Right lobe of liver (tissue), 4 donors: Measurements from ENCODE around the gene APBB2.

Source experiments
- POLR2A ChIP-seq: fragments of 450-650 bp; IDR thresholded peaks from one replicate; pipeline ENCODE4 v1.6.1; 2017; ENCODE audit warnings: antibody characterized with exemption, mild to moderate bottlenecking
- TF ChIP-seq, protein P1 (sequence below), 4 donors: fragments of 200-600 bp in 3 of 4; fragments of 450-650 bp in 1 of 4; IDR thresholded peaks; one replicate each; pipeline versions ENCODE4 v1.5.1 to v1.8.0; 2016 to 2022; ENCODE audit warnings: antibody characterized with exemption in 4 of 4, mild to moderate bottlenecking in 2 of 4
- donor health status: DM: no; HTN: no; CAD: no.
- donor health status: DM: no; HTN: no; CAD: no.
- donor health status: DM: no; HTN: yes; CAD: no.

DNA sequence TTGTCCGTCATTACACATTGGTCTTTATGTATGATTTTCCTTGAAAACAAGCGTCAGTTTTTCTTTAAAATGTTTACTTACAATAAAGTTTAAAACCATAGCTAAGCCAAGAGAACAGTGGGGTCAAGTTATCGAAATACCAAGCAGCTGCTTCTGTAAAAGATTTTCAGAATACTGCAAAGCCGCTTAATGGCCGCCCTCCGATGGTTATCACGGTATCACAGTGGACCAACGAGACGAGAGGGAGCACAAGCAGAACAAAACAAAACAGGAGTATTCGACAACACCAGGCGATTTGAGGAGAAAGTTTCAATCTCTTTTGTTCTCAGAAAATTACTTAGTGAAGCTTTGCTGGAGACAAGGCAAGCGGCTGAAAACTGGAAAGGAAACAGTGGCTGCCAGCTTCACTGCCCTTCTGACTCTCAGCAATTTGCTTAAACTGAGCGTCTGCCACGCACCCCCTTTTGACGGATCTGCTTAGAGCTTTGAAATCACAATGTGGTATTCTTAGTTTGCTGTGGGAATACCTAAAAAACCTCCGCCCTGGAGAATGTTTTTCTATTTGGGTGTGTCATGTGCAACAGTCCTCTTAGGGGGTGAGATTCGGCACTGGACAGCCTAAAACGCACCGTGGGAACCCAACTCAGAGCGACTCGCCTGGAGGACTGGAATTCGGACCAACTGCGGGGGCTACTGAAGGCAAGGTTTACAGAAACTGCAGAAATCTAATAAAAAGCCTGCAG is 264.8 kb downstream of the APBB2 start:
- TF ChIP-seq, protein P1, sequence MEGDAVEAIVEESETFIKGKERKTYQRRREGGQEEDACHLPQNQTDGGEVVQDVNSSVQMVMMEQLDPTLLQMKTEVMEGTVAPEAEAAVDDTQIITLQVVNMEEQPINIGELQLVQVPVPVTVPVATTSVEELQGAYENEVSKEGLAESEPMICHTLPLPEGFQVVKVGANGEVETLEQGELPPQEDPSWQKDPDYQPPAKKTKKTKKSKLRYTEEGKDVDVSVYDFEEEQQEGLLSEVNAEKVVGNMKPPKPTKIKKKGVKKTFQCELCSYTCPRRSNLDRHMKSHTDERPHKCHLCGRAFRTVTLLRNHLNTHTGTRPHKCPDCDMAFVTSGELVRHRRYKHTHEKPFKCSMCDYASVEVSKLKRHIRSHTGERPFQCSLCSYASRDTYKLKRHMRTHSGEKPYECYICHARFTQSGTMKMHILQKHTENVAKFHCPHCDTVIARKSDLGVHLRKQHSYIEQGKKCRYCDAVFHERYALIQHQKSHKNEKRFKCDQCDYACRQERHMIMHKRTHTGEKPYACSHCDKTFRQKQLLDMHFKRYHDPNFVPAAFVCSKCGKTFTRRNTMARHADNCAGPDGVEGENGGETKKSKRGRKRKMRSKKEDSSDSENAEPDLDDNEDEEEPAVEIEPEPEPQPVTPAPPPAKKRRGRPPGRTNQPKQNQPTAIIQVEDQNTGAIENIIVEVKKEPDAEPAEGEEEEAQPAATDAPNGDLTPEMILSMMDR (IDR thresholded peaks at IDR 0.05): no peak
- TF ChIP-seq POLR2A: no peak
